GM19023 (cell line): ENCODE measurements around the gene NDUFC1.
"Not testable (repeated sequence)": the region's sequence is repeated elsewhere in the genome, so short reads cannot be mapped to it uniquely, and the experiment has no call there.

ENCODE experiments used
- ATAC-seq: cut with Tn5 transposase; IDR thresholded peaks from one replicate; pipeline ENCODE4 v1.9.1; 2021; ENCODE audit warnings: mild to moderate bottlenecking, moderate library complexity; ENCODE audit not compliant: unreplicated experiment

The NDUFC1 gene

DNA sequence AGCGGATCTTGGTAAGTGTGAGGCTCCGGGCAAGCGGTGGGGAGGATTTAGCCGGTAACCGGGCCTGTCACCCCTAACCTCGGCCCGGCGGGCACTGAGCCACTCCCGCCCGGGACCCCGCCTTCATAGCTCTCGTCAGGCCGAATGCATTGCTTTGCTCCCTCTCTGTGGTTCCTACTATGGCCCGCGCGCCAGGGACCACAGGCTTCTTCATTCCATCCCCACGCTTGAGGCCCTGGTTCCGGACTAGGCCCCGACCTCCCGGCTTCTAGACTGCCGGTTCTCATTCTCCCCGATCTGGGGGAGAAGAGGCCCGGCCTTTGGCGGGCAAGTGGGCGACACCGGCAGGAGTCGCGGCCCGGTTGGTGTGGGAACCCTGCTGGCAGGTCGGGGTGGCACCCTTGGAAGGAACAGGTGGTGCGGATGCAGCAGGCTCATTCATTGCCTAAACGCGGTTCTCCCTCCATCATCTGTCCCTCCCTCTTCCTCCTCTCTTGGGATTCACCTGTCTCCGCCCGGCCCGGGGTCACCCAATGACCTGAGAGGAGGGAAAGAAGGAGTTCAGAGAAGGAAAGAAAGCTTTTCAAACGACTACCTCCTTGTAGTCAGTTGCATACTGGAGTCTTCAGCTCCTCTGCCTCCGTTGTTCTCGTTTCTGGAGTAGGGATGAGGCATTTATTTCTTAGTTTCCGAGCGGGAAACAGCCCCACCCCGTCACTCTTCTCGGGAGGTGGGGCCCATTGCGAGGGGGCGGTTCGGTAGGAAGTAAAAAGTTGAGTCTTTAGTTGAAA lies at the start of gene NDUFC1:
NDUFC1 (minus strand) TSS at position 657 of the 791 bp plus-strand sequence. CDS start 6,679 bp downstream, outside the sequence.
- ATAC-seq: peak; percentile 40

DNA sequence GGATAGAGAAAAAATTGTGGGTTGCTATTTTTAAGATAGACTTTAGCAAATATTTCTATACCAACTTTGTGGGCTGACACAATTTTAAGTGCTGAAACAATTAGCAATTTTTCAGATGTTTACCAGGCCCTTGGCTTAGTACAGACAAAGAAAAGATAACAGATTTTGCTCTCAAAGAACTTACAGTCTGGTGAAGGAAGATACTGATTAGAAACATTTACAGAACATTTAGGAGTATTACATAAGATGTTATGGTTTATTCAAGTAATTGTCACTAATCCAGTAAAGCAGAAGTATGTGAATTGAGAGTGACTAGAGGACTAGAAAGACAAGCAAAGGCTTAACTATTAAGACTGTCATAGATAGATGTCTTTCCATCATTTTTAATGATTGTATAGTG lies 35.3 kb upstream of the NDUFC1 start:
- ATAC-seq: no peak

DNA sequence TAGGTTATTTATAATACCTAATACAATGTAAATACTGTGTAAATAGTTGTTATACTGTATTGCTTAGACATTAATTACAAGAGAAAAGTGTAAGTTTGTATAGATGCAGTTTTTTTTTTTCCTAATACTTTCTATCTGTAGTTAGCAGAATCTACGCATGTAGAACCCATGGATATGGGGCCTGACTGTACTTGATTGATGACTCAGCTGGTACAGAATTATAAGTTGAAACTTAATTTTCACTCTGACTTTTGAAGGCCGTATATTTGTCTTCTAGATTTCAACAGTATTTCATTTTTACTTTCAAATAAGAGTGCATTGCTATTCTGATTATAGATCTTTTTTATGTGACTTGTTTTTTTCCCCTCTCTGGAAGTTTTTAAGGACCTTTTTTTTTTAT lies 30.8 kb upstream of the NDUFC1 start:
- ATAC-seq: no peak

DNA sequence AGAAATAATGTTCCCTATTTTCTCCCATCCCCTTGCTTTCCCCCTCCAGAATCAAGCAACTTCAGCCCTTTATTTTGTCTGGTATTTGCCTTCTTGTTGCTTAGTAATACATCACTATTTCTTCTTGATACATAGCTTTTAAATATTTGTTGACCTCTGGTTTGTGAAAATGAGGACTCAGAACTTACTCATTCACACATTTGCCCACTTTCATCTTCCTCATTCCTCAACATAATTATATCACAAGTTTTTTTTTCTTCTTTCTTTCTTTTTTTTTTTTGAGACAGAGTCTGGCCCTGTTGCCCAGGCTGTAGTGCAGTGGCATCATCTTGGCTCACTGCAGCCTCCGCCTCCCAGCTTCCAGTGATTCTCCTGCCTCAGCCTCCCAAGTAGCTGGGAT lies 28.9 kb upstream of the NDUFC1 start:
- no peak for ATAC-seq

DNA sequence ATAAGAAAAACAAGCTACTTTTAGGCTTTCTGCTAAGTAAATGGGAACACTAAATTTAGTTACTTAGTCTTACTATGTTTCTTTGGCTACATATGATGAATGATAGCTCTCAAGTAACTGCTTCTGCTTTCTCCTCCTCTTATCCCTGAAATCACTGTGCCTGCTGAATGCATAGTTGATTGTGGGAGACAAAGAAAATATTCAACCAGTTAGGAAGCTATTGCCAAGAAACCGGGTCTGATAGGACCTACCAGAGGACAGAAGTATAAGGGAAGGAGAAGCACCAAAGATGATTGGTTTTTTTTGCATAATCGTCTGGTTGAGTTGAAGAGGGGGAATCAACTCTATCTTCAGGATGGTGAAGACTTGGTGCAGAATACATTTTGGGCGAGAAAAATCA lies 28.0 kb upstream of the NDUFC1 start:
- ATAC-seq: no peak

DNA sequence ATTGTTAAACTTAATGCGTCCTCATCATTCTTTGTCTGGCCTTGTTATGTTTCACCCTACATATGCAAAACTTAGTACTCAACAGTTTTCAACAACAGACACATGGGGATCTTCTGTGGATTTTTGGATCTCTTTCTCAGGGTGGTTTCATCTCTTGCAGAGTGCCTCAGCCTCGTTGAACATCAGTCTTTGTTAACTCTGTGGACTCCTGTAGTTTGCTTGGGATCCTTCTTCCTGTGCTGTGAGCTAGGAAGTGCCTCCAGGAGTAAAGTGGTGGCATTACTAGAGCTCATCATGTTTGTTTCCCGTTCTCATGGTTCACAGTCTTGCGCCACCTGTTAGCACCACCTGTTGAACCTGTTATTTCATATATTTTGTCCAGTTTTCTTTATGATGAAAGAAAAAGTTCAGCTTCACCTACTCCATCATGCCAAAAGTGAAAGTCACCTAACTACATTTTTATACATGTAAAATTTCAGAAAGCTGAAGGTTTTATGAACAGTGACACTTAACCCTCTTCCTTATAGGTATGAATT lies 27.5 kb upstream of the NDUFC1 start:
- no peak for ATAC-seq

DNA sequence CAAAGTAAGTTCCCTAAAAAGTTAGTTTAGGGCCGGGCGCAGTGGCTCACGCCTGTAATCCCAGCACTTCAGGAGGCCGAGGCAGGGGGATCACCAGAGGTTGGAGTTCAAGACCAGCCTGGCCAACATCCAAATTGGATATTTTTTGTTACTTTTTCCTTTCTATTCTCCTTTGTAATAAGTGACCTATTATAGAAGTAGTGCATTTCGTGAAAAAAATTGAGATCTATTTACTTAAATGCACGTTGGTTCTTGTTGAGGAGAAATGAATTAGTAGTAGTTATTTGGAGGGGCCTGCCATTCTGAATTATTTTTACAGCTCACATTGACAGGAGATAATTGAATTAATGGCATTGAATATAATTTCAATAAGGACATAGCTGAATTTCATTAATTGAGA lies 22.3 kb upstream of the NDUFC1 start:
- no peak for ATAC-seq

DNA sequence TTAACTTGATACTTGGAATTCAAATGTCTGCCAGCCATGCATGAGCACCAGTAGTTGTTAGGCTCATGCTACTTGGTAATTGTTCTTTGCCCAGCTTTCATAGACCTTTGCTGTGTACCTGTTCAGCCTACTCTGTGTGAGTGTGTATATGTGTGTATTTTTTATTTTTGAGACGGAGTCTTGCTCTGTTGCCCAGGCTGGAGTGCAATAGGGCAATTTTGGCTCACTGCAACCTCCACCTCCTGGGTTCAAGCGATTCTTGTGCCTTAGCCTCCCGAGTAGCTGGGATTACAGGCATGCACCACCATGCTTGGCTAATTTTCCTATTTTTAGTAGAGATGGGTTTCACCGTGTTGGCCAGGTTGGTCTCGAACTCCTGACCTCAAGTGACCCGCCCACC lies 20.3 kb upstream of the NDUFC1 start:
- ATAC-seq: not testable (repeated sequence)

DNA sequence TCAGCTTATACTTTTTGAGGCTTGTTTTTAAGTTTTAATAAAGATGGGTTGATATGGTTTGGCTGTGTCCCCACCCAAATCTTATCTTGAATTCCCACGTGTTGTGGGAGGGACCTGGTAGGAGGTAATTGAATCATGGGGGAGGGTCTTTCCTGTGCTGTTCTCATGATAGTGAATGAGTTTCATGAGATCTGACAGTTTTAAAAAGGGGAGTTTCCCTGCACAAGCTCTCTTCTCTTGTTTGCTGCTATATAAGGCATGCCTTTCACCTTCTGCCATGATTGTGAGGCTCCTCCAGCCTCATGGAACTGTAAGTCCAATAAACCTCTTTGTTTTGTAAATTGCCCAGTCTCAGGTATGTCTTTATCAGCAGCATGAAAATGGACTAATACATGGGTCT lies 19.8 kb upstream of the NDUFC1 start:
- not testable (repeated sequence) for ATAC-seq

DNA sequence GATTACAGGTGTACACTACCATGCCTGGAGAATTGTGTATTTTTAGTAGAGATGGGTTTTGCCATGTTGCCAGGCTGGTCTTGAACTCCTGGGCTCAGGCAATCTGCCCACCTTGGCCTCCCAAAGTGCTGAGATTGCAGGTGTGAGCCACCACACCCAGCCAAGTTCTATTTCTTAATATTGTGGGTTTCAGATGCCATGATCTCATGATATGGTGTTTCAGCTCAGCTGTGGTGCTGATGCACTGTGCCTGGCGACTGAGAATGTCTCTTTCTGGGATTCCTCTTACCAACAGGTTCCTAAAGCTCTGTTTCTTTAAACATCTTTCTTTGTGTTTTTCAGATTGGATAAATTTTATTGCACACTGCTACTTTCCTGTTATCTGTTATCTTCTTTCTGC lies 17.3 kb upstream of the NDUFC1 start:
- no peak for ATAC-seq

DNA sequence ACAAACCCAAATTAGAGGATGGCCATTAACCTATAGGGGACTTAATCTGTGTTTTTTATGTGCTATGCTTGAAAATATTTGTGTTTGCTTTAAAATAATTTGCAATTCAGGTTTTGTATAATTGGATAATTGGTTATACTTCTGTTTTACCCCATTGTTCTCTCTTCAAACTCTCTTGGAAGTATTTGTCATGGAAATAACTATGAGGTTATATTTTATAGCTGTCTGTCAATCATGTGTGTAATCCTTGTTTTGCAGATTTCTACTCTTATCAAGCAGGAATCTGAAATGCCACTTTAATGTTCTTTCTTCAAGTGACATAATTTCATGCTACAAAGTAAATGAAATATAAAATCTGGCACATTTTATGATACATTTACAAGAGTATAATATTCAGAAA lies 15.4 kb upstream of the NDUFC1 start:
- ATAC-seq: no peak

DNA sequence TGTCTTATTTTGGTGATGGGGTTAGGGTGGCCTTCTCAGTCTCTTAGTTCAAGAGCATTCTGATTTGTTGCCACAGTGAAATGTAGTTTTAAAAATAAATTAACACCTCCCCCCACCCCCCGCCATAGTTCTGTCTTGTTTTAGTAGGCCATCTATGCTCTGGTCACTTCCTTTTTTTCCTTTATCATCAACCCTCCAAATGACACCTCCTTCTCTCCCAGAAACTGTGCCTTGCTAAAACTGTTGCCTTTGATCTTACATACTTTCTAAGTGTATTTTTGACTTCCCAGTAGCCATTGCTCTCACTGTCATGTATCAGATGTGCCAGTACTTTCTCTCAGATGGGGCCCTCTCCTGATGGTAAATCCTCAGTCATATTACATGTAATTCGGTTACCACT lies 14.5 kb upstream of the NDUFC1 start:
- no peak for ATAC-seq

DNA sequence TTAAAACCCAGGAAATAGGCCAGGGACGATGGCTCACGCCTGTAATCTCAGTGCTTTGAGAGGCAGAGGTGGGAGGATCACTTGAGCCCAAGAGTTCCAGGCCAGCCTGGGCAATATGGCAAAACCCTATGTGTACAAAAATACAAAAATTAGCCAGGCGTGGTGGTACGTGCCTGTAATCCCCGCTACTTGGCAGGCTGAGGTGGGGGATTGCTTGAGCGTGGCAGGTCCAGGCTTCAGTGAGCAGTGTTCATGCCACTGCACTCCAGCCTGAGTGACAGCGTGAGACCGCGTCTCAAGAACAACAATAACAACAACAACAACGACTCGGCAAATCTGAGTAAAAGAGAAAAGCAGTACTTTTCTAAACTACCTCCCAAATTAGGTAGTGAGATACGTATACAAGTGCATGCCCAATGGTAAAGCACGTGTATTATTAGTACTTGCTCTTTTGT lies 13.0 kb upstream of the NDUFC1 start:
- ATAC-seq: peak; percentile 77

DNA sequence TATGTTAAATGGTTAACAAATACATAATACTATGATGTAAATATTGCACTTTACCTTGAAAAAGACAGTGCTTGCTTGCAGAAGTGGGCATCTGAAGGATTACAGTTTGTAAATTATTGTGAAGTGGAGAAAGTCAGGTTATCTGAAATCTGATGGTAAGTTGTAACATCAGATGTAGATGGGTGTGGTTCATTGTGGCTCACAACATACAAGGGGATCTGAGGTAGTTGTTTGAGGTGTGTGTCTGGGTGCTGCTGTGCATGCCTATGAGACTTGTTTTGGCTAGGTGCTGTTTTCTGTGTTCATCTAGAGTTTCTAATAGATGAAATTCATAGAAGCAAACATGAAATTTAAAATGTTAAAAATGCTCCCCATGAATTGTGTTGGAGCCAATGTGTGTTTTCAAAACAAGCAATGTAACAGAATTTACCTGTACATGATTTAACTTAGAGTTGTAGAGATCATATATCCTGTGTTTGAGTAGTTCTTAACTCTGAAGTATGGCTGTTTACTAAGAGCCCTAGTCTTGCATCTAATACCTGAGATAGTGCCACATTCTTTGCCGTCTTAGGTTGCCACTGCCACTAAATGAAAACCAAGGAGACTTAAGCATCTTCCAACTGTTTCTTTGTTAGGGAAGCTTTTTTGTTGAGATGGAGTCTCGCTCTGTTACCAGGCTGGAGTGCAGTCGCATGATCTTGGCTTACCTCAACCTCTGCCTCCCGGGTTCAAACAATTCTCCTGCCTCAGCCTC lies 11.9 kb upstream of the NDUFC1 start:
- no peak for ATAC-seq

DNA sequence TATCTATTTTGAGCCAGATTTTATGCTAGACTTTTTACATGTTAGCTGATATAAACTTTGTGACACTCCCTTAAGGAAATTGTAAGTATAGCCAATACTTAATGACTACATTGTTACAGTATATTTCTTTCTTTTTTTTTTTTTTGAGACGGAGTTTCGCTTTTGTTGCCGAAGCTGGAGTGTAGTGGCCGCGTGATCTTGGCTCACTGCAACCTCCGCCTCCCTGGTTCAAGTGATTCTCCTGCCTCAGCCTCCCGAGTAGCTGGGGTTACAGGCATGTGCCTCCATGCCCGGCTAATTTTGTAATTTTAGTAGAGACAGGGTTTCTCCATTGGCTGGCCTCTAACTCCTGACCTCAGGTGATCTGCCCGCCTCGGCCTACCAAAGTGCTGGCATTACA lies 11.1 kb upstream of the NDUFC1 start:
- ATAC-seq: not testable (repeated sequence)

DNA sequence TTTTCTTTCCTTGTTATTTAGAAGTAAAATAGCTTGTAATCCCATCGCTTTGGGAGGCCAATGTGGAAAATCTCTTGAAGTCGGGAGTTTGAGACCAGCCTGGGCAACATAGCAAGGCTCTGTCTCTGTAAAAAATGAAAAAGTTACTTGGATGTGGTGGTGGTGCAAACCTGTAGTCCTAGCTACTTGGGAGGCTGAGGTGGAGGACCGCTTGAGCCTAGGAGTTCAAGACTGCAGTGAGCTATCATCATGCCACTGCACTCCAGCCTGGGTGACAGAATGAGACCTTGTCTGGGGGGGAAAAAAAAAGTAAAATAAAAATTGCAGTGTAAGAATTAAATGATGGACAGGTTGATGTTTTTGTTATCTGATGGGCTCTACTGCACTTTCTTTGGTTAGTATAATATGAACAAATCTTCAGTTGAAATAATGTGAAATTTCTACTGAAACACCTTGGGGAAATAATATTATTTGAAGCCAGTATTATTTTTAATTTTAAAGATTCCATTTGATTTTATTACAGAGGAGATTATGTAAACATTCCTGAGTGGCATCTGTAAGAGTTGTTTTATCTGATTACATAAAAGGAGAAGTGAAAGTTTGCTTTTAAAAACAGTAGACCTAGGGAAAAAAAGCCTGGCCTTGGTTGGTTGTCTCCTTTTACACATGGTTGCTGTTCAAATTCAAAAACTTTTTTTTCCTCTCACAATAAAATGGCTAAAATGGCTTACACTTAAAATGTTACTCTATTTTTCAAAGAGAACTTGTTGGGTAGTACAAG lies 10.5 kb upstream of the NDUFC1 start:
- ATAC-seq: no peak

DNA sequence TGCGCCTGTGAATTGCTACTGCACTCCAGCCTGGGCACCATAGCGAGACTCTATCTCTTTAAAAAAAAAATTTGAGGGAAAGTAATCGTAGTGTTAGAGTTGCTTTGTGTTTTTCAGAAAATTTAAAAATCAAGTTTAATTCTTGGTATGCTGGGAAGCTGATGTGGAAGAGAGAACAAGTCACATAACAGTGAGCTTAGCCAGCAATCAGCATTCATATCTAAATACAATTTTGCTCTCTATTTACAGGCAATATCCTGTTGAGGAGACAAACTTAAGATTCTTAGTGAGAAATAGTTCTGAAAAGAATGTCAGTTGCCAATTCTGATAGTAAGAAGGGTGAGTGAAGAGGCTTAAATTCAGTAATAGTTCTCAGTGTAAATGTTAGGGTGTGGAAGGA lies 9.6 kb upstream of the NDUFC1 start:
- ATAC-seq: no peak

DNA sequence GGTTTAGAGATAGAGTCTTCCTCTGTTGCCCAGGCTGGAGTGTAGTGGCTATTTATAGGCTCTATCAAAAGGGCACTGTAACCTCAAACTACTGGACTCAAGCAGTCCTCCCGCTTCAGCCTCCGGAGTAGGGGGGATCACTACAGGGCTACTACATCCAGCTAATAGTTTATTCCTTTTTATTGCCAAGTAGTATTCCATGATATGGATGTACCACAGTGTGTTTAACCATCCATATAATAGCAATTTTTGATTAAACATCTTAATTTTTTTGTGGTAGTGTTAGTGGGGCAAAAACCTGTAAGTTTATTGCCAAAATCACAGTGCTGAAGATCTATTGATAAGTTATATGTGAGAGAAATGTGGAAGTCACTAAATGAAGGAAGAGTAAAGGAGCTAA lies 2.6 kb upstream of the NDUFC1 start:
- ATAC-seq: no peak

DNA sequence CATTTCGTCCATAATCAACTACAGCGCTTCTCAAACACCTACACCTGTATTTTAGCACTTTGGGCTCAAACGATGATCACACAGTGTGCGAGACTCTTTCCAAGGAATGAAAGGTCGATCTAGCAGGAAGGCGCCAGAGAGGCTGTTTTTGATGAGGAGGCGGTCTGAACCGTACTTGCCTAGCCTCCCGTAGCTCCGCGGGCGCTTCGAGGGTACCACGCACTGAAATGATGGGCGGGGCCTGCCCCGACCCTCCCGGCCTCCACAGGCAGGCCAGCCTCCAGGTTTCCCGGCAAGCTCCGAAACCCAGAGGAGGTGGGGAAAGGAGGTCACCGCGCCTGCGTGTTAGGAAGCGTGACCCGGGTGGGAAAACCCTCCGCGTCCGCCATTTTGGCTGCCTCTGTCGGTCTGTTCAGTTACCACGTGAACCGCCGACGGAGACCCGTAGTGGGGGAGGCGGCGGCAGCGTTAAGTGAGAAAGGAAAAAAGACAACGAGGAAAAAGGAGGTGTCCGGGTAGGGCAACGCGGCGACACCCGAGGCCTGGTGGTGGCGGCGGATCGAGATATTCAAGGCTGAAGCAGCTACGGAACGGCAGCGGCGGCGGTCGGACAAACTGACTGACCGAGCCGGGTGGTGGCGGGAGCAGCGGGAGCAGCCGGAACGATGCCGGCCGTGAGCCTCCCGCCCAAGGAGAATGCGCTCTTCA lies 1.0 kb downstream of the NDUFC1 start, which contains the start of gene NAA15:
NAA15 (plus strand) TSS at position 393 of the 708 bp plus-strand sequence; CDS start at position 666, 273 bp downstream.
- peak; percentile 87 for ATAC-seq

DNA sequence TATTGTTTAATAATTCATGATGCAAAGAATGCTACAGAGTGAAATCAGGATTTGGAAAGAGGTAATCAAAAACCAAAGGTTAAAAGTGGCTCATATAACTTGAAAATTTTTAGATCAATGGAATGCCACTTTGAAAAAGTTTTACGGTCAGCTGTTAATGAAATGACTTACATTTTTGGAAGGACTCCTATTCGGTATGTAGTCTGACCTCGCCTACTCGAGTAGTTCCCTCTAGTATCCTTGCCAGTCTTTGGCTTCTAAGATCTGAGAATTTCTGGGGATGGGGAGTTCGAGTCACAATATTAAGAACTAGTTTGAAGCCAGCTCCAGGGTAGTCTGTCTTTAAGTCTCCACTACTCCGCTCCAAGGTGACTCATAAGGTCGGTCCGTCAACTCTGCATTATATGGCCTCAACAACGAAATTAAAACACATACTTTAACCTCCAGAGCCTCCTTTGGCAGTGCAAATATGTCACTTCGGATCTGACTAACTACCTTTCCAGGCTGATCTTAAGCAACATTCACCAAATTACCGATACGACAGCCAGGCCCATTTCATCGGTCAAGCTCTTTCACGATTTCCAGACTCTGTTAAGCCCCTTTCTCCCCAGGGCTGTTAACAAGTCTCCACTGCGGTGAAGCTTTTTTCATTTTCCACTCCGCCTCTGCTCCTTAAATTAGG lies 1.7 kb downstream of the NDUFC1 start:
- ATAC-seq: peak; percentile 7
